Upper lobe of right lung (tissue), 1 donor: ENCODE data around the gene DDX5. TPM values are rescaled to one million over a fixed set of nuclear protein-coding genes. Genes with fewer than 3 reads are reported as not detected.

ENCODE experiments used
- ATAC-seq: fragments of 200-7000 bp; cut with Tn5 transposase; one replicate; pipeline ENCODE4 v1.9.1; 2020; ENCODE audit warnings: mild to moderate bottlenecking, moderate library complexity
- DNase-seq: peaks from one replicate; pipeline ENCODE4 v3.0.0-alpha.2; 2020
- H3K27ac ChIP-seq: fragments of 200-600 bp; one replicate; pipeline ENCODE4 v1.8.0; 2022
- H3K27me3 ChIP-seq: fragments of 200-600 bp; one replicate; pipeline ENCODE4 v1.8.0; 2022; ENCODE audit warnings: mild to moderate bottlenecking
- H3K36me3 ChIP-seq: fragments of 200-600 bp; one replicate; pipeline ENCODE4 v1.8.0; 2022
- H3K4me1 ChIP-seq: fragments of 200-600 bp; one replicate; pipeline ENCODE4 v1.8.0; 2022
- H3K4me3 ChIP-seq: fragments of 200-600 bp; one replicate; pipeline ENCODE4 v1.8.0; 2022; ENCODE audit warnings: mild to moderate bottlenecking
- H3K9me3 ChIP-seq: fragments of 200-600 bp; one replicate; pipeline ENCODE4 v1.8.0; 2022
- CTCF ChIP-seq: fragments of 200-600 bp; IDR thresholded peaks from one replicate; pipeline ENCODE4 v1.8.0; 2022; ENCODE audit warnings: antibody characterized with exemption
- intact Hi-C: fragments of 100-400 bp; cut with DNase I; formaldehyde crosslinking; loops from one replicate; pipeline ENCODE4 v1.11.0; 2022
- long read RNA-seq: library from polyadenylated mRNA; unstranded; transcript quantifications from one replicate; pipeline ENCODE4 v2.0.0, GENCODE V29; 2021
- total RNA-seq: library from RNA; stranded (reverse); fragmentation: NEBNext Ultra II Directional; extraction: Animal tissue kit (Norgen Biotek cat#: 25700); gene quantifications from one replicate; pipeline ENCODE4 v1.2.1, GENCODE V29; 2021
- donor health status: DM: no; HTN: yes; CAD: no; lungs with severe emphysema.

The DDX5 gene
- 881 TPM for total RNA-seq
- long read RNA-seq, transcript DDX5-201 (13 exons, 2,554 nt): major isoform, 608 of 809 reads
- long read RNA-seq, transcript DDX5-215 (12 exons, 3,558 nt): minor isoform, 39 of 809 reads
- long read RNA-seq, partial matches to known transcripts: 104 of 809 reads
- long read RNA-seq, other reads (novel, unspliced or antisense): 54 of 809 reads

- peaks cover 47% of the 10 kb centered on the region for H3K4me1 ChIP-seq
- intact Hi-C loops: no loop called here
- H3K27ac ChIP-seq: peak within 1 kb of the TSS; percentile 100
- H3K9me3 ChIP-seq: no peaks in the 10 kb centered on the region
- ATAC-seq (peak; percentile 90), DNase-seq (peak; percentile 99)
- no peak for TF ChIP-seq CTCF
- H3K4me3 ChIP-seq: peak within 1 kb of the TSS; percentile 81
- H3K27me3 ChIP-seq: no peaks in the 10 kb centered on the region
- H3K36me3 ChIP-seq: peaks cover 63% of the 10 kb centered on the region
These were observed at the start of gene DDX5 for GRCh38 chr17:64506201-64506575. Gene DDX5, minus strand, starts transcription at chr17:64506289. Its CDS starts 170 bp downstream, at chr17:64506119.

- Histone ChIP-seq H3K9me3 (no peaks in the 10 kb centered on the region), H3K4me1 (no peaks in the 10 kb centered on the region), H3K27me3 (no peaks in the 10 kb centered on the region), H3K36me3 (peaks cover 96% of the 10 kb centered on the region), H3K27ac (no peak overlapping the region), H3K4me3 (no peak overlapping the region)
- intact Hi-C loops: no loop called here
- DNase-seq (no peak), ATAC-seq (no peak)
- no peak for TF ChIP-seq CTCF
These were observed 49.2 kb upstream of the DDX5 start for GRCh38 chr17:64555281-64555680.

GRCh38 chr17:64554028-64554637, 48.0 kb upstream of the DDX5 start:
- Histone ChIP-seq H3K9me3 (no peaks in the 10 kb centered on the region), H3K4me3 (no peak overlapping the region), H3K27me3 (no peaks in the 10 kb centered on the region), H3K4me1 (no peaks in the 10 kb centered on the region), H3K36me3 (peaks cover 96% of the 10 kb centered on the region), H3K27ac (no peak overlapping the region)
- DNase-seq (no peak), ATAC-seq (peak; percentile 39)
- intact Hi-C loops: no loop called here
- no peak for TF ChIP-seq CTCF

GRCh38 chr17:64551461-64551860, 45.4 kb upstream of the DDX5 start:
- no peak for TF ChIP-seq CTCF
- Histone ChIP-seq H3K4me1 (no peaks in the 10 kb centered on the region), H3K27ac (no peak overlapping the region), H3K9me3 (no peaks in the 10 kb centered on the region), H3K4me3 (no peak overlapping the region), H3K36me3 (peaks cover 96% of the 10 kb centered on the region), H3K27me3 (no peaks in the 10 kb centered on the region)
- DNase-seq (no peak), ATAC-seq (no peak)
- intact Hi-C loops: no loop called here

- no peak overlapping the region for H3K4me3 ChIP-seq
- TF ChIP-seq CTCF: no peak
- no peaks in the 10 kb centered on the region for H3K4me1 ChIP-seq
- ATAC-seq: no peak
- H3K36me3 ChIP-seq: peaks cover 98% of the 10 kb centered on the region
- intact Hi-C loops: no loop called here
- H3K27ac ChIP-seq: no peak overlapping the region
- H3K27me3 ChIP-seq: no peaks in the 10 kb centered on the region
- no peak for DNase-seq
- H3K9me3 ChIP-seq: no peaks in the 10 kb centered on the region
These were observed 41.2 kb upstream of the DDX5 start for GRCh38 chr17:64547319-64547718.

GRCh38 chr17:64546716-64547115, 40.6 kb upstream of the DDX5 start:
- H3K4me3 ChIP-seq: no peak overlapping the region
- no peak for TF ChIP-seq CTCF
- ATAC-seq: no peak
- peaks cover 98% of the 10 kb centered on the region for H3K36me3 ChIP-seq
- no peak for DNase-seq
- H3K27ac ChIP-seq: no peak overlapping the region
- intact Hi-C loops: no loop called here
- no peaks in the 10 kb centered on the region for H3K27me3 ChIP-seq
- H3K4me1 ChIP-seq: no peaks in the 10 kb centered on the region
- H3K9me3 ChIP-seq: no peaks in the 10 kb centered on the region
